Peyer's patch (tissue), 4 donors: Measurements from ENCODE around the gene GMPPA. TPM values are rescaled to one million over a fixed set of nuclear protein-coding genes. Genes with fewer than 3 reads are reported as not detected.

Source experiments
- DNase-seq, 3 donors: peaks; one replicate each; pipeline ENCODE4 v3.0.0-alpha.2; 2017 to 2019
- H3K27ac ChIP-seq, 4 donors: fragments of 200-600 bp; sonication (generic); one replicate each; pipeline ENCODE4 v1.5.1; 2016 to 2019
- H3K27me3 ChIP-seq, 2 donors: fragments of 200-600 bp; sonication (generic); one replicate each; pipeline ENCODE4 v1.5.1; 2019
- H3K36me3 ChIP-seq, 3 donors: fragments of 200-600 bp; sonication (generic); one replicate each; pipeline ENCODE4 v1.5.1; 2016 to 2019
- H3K4me1 ChIP-seq, 4 donors: fragments of 200-600 bp; sonication (generic); one replicate each; pipeline ENCODE4 v1.5.1; 2016 to 2019
- H3K4me3 ChIP-seq, 4 donors: fragments of 200-600 bp; sonication (generic); 1 replicate in 3 of 4; 2 replicates in 1 of 4; pipeline ENCODE4 v1.5.1; 2016 to 2019; ENCODE audit warnings: mild to moderate bottlenecking in 1 of 4
- H3K9me3 ChIP-seq, 4 donors: fragments of 200-600 bp; sonication (generic); one replicate each; pipeline ENCODE4 v1.5.1; 2016 to 2019; ENCODE audit warnings: mild to moderate bottlenecking in 1 of 4
- CTCF ChIP-seq, 6 experiments: fragments of 450-650 bp in 4 of 6; fragments of 200-600 bp in 2 of 6; sonication (generic) in 1 of 6; IDR thresholded peaks; one replicate each; pipeline ENCODE4 v1.5.1; 2017 to 2019; ENCODE audit warnings: antibody characterized with exemption in 6 of 6, mild to moderate bottlenecking in 3 of 6, moderate library complexity in 1 of 6
- POLR2A ChIP-seq, 2 donors: fragments of 450-650 bp; IDR thresholded peaks; one replicate each; pipeline ENCODE4 v1.5.1; 2017; ENCODE audit warnings: antibody characterized with exemption in 2 of 2, mild to moderate bottlenecking in 2 of 2, moderate library complexity in 2 of 2
- total RNA-seq, 4 donors: library from RNA; depleted of rRNA; stranded (reverse); fragments of >200 nt; gene quantifications; one replicate each; pipeline ENCODE4 v1.1.0, GENCODE V29; 2016

GMPPA gene
- total RNA-seq, 4 donors from 2014 or later: 35.0 to 69.6 (median 38.9) TPM

- Histone ChIP-seq H3K27me3 (no peaks in the 10 kb centered on the region), H3K4me3 (no peak overlapping the region), H3K4me1 (peaks cover 0 to 13% (median 0%) of the 10 kb centered on the region in 4 donors), H3K36me3 (peaks cover 0 to 47% (median 0%) of the 10 kb centered on the region in 3 donors), H3K27ac (no peak overlapping the region), H3K9me3 (no peaks in the 10 kb centered on the region)
- DNase-seq: no peak
- TF ChIP-seq POLR2A (IDR thresholded peaks at IDR 0.05): no peak
Measured at GRCh38 chr2:219506153-219506801, 7.6 kb downstream of the GMPPA start.

GRCh38 chr2:219506802-219507526, 8.3 kb downstream of the GMPPA start:
- H3K4me1 ChIP-seq: peaks cover 0 to 13% (median 0%) of the 10 kb centered on the region in 4 donors
- H3K9me3 ChIP-seq: no peaks in the 10 kb centered on the region
- H3K4me3 ChIP-seq: no peak overlapping the region
- H3K27ac ChIP-seq: no peak overlapping the region
- no peak for DNase-seq
- TF ChIP-seq POLR2A (IDR thresholded peaks at IDR 0.05) (no peak), CTCF (IDR thresholded peaks at IDR 0.05) (no peak)
- H3K27me3 ChIP-seq: peaks cover 0 to 6% of the 10 kb centered on the region in 2 donors
- peaks cover 0 to 41% (median 0%) of the 10 kb centered on the region in 3 donors for H3K36me3 ChIP-seq

GRCh38 chr2:219507581-219508443, 9.1 kb downstream of the GMPPA start:
- TF ChIP-seq CTCF (IDR thresholded peaks at IDR 0.05): no peak
- no peak for TF ChIP-seq POLR2A (IDR thresholded peaks at IDR 0.05)
- Histone ChIP-seq H3K36me3 (peaks cover 0 to 40% (median 0%) of the 10 kb centered on the region in 3 donors), H3K4me3 (no peak overlapping the region), H3K4me1 (peaks cover 0 to 13% (median 0%) of the 10 kb centered on the region in 4 donors), H3K27ac (no peak overlapping the region), H3K27me3 (peaks cover 0 to 8% of the 10 kb centered on the region in 2 donors), H3K9me3 (no peaks in the 10 kb centered on the region)
- no peak for DNase-seq

GRCh38 chr2:219508444-219508734, 9.7 kb downstream of the GMPPA start:
- H3K27ac ChIP-seq: no peak overlapping the region
- H3K27me3 ChIP-seq: peaks cover 0 to 14% of the 10 kb centered on the region in 2 donors
- H3K36me3 ChIP-seq: peaks cover 0 to 40% (median 0%) of the 10 kb centered on the region in 3 donors
- H3K4me1 ChIP-seq: peaks cover 0 to 13% (median 0%) of the 10 kb centered on the region in 4 donors
- no peak for TF ChIP-seq CTCF (IDR thresholded peaks at IDR 0.05)
- TF ChIP-seq POLR2A (IDR thresholded peaks at IDR 0.05): no peak
- no peak for DNase-seq
- no peaks in the 10 kb centered on the region for H3K9me3 ChIP-seq
- no peak overlapping the region for H3K4me3 ChIP-seq

GRCh38 chr2:219508971-219509779, 10.5 kb downstream of the GMPPA start:
- H3K27me3 ChIP-seq: peaks cover 0 to 14% of the 10 kb centered on the region in 2 donors
- DNase-seq: no peak
- TF ChIP-seq POLR2A (IDR thresholded peaks at IDR 0.05): no peak
- H3K27ac ChIP-seq: no peak overlapping the region
- H3K4me3 ChIP-seq: peak overlapping the region in 1 of 4 donors; percentile 23
- H3K4me1 ChIP-seq: peaks cover 0 to 13% (median 0%) of the 10 kb centered on the region in 4 donors
- no peaks in the 10 kb centered on the region for H3K9me3 ChIP-seq
- H3K36me3 ChIP-seq: peaks cover 0 to 32% (median 0%) of the 10 kb centered on the region in 3 donors
